Psoas muscle (tissue), 8 donors: ENCODE data around the gene C10orf62. TPM values are rescaled to one million over a fixed set of nuclear protein-coding genes. Genes with fewer than 3 reads are reported as not detected.

Experiments used
- ATAC-seq, 4 donors: fragments of 200-7000 bp; cut with Tn5 transposase; one replicate each; pipeline ENCODE4 v1.9.1; 2020; ENCODE audit warnings: moderate library complexity in 3 of 4, mild to moderate bottlenecking in 2 of 4
- DNase-seq, 2 donors: peaks; one replicate each; pipeline ENCODE4 v3.0.0-alpha.2; 2020
- H3K27ac ChIP-seq: fragments of 200-600 bp; one replicate; pipeline ENCODE4 v1.8.0; 2022
- H3K27me3 ChIP-seq, 3 donors: fragments of 200-600 bp in 1 of 3; one replicate each; pipeline versions ENCODE4 v1.6.1 to v1.8.0; 2013 to 2022; ENCODE audit warnings: low read length in 2 of 3, mild to moderate bottlenecking in 2 of 3, moderate library complexity in 1 of 3; ENCODE audit not compliant: insufficient read depth in 3 of 3
- H3K36me3 ChIP-seq, 2 donors: fragments of 200-600 bp in 1 of 2; one replicate each; pipeline versions ENCODE4 v1.6.1 to v1.8.0; 2013 to 2022; ENCODE audit warnings: low read depth in 1 of 2, mild to moderate bottlenecking in 1 of 2, moderate library complexity in 1 of 2; ENCODE audit not compliant: insufficient read depth in 1 of 2
- H3K4me1 ChIP-seq: fragments of 200-600 bp; one replicate; pipeline ENCODE4 v1.8.0; 2022
- H3K4me3 ChIP-seq: fragments of 200-600 bp; one replicate; pipeline ENCODE4 v1.8.0; 2022; ENCODE audit warnings: mild to moderate bottlenecking
- H3K9me3 ChIP-seq: fragments of 200-600 bp; one replicate; pipeline ENCODE4 v1.8.0; 2022
- CTCF ChIP-seq: fragments of 200-600 bp; IDR thresholded peaks from one replicate; pipeline ENCODE4 v1.8.0; 2022; ENCODE audit warnings: antibody characterized with exemption
- WGBS, 3 donors: extraction: QIAGEN DNeasy Blood & Tissue Kit; methylation state at CpG; one replicate each; pipeline versions ENCODE4 v1.1.6 to v1.1.7; 2013; 5-methylcytosine and 5-hydroxymethylcytosine counted together
- intact Hi-C, 2 donors: fragments of 100-400 bp; cut with DNase I; formaldehyde crosslinking; loops; one replicate each; pipeline versions ENCODE4 v1.11.0 to v1.14.2; 2022
- polyA plus RNA-seq, 3 donors: library from polyadenylated mRNA; stranded (reverse); fragments of 200-250 nt; gene quantifications; one replicate each; pipeline ENCODE4 v1.2.3, GENCODE V29; 2013
- total RNA-seq, 4 donors: library from RNA; stranded (reverse); fragmentation: NEBNext Ultra II Directional in 2 of 4; extraction: Animal tissue kit (Norgen Biotek cat#: 25700) in 2 of 4; gene quantifications; one replicate each; pipeline versions ENCODE4 v1.2.1 to v1.2.4, GENCODE V29; 2021 to 2023
- donor health status: healthy with polysubstance abuse.
- donor health status: DM: no; HTN: no; CAD: no; lungs with moderate emphysema.
- donor health status: Bipolar disorder and iron deficiency.
- donor health status: healthy.
- donor health status: DM: yes; HTN: yes; CAD: no.
- donor health status: DM: no; HTN: no; CAD: no.
- donor health status: DM: no; HTN: no; CAD: no.
- donor health status: DM: yes; HTN: yes; CAD: no.

Gene C10orf62
- total and polyA plus RNA-seq, 7 donors, result 0.12 to 1.1 (median 0.56) TPM; not detected in 2

GRCh38 chr10:97618285-97618684 lies 28.8 kb downstream of the C10orf62 start:
- Histone ChIP-seq H3K36me3 (no peaks in the 10 kb centered on the region), H3K27ac (no peak overlapping the region), H3K9me3 (no peaks in the 10 kb centered on the region), H3K4me3 (no peak overlapping the region), H3K4me1 (no peaks in the 10 kb centered on the region), H3K27me3 (no peaks in the 10 kb centered on the region)
- intact Hi-C loops, result loop anchor here in 1 of 2 donors (10.0 kb wide), 1 partner anchor 213 kb away; the partner anchor contains the start of gene RRP12
- WGBS, 3 donors, result 87 to 97% (median 89%) methylated on average over 4 of the region's 4 CpGs
- DNase-seq, result no peak
- no peak for TF ChIP-seq CTCF
- no peak for ATAC-seq

GRCh38 chr10:97618733-97619132 lies 29.2 kb downstream of the C10orf62 start:
- intact Hi-C loops, result loop anchor here in 1 of 2 donors (10.0 kb wide), 1 partner anchor 214 kb away; the partner anchor contains the start of gene RRP12
- no peak for DNase-seq
- no peak for ATAC-seq
- Histone ChIP-seq H3K27me3 (no peaks in the 10 kb centered on the region), H3K4me3 (no peak overlapping the region), H3K36me3 (no peaks in the 10 kb centered on the region), H3K4me1 (no peaks in the 10 kb centered on the region), H3K27ac (no peak overlapping the region), H3K9me3 (no peaks in the 10 kb centered on the region)
- 95 to 97% (median 95%) methylated on average over 4 of the region's 4 CpGs for WGBS, 3 donors
- no peak for TF ChIP-seq CTCF

GRCh38 chr10:97623277-97623676 lies 33.8 kb downstream of the C10orf62 start:
- Histone ChIP-seq H3K9me3 (no peaks in the 10 kb centered on the region), H3K4me1 (no peaks in the 10 kb centered on the region), H3K36me3 (no peaks in the 10 kb centered on the region), H3K27ac (no peak overlapping the region), H3K4me3 (no peak overlapping the region), H3K27me3 (no peaks in the 10 kb centered on the region)
- intact Hi-C loops, result no loop called here
- no peak for TF ChIP-seq CTCF
- no peak for DNase-seq
- WGBS, 3 donors, result 95 to 100% (median 95%) methylated on average over 1 of the region's 1 CpG
- no peak for ATAC-seq

- ATAC-seq (no peak), DNase-seq (no peak)
- Histone ChIP-seq H3K27ac (no peak overlapping the region), H3K36me3 (no peaks in the 10 kb centered on the region), H3K27me3 (no peaks in the 10 kb centered on the region), H3K9me3 (no peaks in the 10 kb centered on the region), H3K4me1 (peaks cover 4% of the 10 kb centered on the region), H3K4me3 (no peak overlapping the region)
- 72 to 86% (median 76%) methylated on average over 4 of the region's 4 CpGs for WGBS, 3 donors
- intact Hi-C loops, result no loop called here
- TF ChIP-seq CTCF, result no peak
Measured at GRCh38 chr10:97627731-97628130, 38.2 kb downstream of the C10orf62 start.

GRCh38 chr10:97628228-97628627 lies 38.7 kb downstream of the C10orf62 start:
- H3K4me3 ChIP-seq, result no peak overlapping the region
- H3K27ac ChIP-seq, result no peak overlapping the region
- 90 to 95% (median 93%) methylated on average over 3 of the region's 3 CpGs for WGBS, 3 donors
- intact Hi-C loops, result no loop called here
- H3K36me3 ChIP-seq, result no peaks in the 10 kb centered on the region
- no peak for TF ChIP-seq CTCF
- peaks cover 6% of the 10 kb centered on the region for H3K4me1 ChIP-seq
- no peaks in the 10 kb centered on the region for H3K9me3 ChIP-seq
- ATAC-seq, result no peak
- DNase-seq, result no peak
- no peaks in the 10 kb centered on the region for H3K27me3 ChIP-seq
